GM21619 (cell line): Measurements from ENCODE around the gene CAMTA1.

Experiments
- ATAC-seq: cut with Tn5 transposase; IDR thresholded peaks from one replicate; pipeline ENCODE4 v1.9.1; 2021; ENCODE audit not compliant: unreplicated experiment

CAMTA1 gene

GRCh38 chr1:7022058-7022457 lies 236.8 kb downstream of the CAMTA1 start:
- ATAC-seq, result no peak

- no peak for ATAC-seq
Observed at GRCh38 chr1:7025013-7025412, 239.8 kb downstream of the CAMTA1 start.

- no peak for ATAC-seq
Observed at GRCh38 chr1:7026169-7026568, 240.9 kb downstream of the CAMTA1 start.

- no peak for ATAC-seq
Observed at GRCh38 chr1:7032992-7033391, 247.7 kb downstream of the CAMTA1 start.

GRCh38 chr1:7036386-7036785 lies 251.1 kb downstream of the CAMTA1 start:
- ATAC-seq, result no peak

- no peak for ATAC-seq
Observed at GRCh38 chr1:7039590-7040220, 254.5 kb downstream of the CAMTA1 start.

GRCh38 chr1:7040969-7041695 lies 255.9 kb downstream of the CAMTA1 start:
- ATAC-seq, result no peak

- no peak for ATAC-seq
Observed at GRCh38 chr1:7042322-7043190, 257.3 kb downstream of the CAMTA1 start.

GRCh38 chr1:7043191-7043549 lies 257.9 kb downstream of the CAMTA1 start:
- no peak for ATAC-seq

GRCh38 chr1:7043719-7044535 lies 258.7 kb downstream of the CAMTA1 start:
- ATAC-seq, result no peak

GRCh38 chr1:7045897-7046296 lies 260.6 kb downstream of the CAMTA1 start:
- ATAC-seq, result no peak

GRCh38 chr1:7046314-7046713 lies 261.1 kb downstream of the CAMTA1 start:
- ATAC-seq, result no peak

GRCh38 chr1:7046891-7047290 lies 261.6 kb downstream of the CAMTA1 start:
- ATAC-seq, result no peak

- ATAC-seq, result no peak
Observed at GRCh38 chr1:7047866-7048265, 262.6 kb downstream of the CAMTA1 start.

GRCh38 chr1:7048395-7048794 lies 263.1 kb downstream of the CAMTA1 start:
- ATAC-seq, result no peak

GRCh38 chr1:7049913-7050625 lies 264.8 kb downstream of the CAMTA1 start:
- no peak for ATAC-seq

- ATAC-seq, result no peak
Observed at GRCh38 chr1:7050751-7051665, 265.8 kb downstream of the CAMTA1 start.

GRCh38 chr1:7052701-7053100 lies 267.4 kb downstream of the CAMTA1 start:
- ATAC-seq, result no peak

- no peak for ATAC-seq
Observed at GRCh38 chr1:7060745-7061144, 275.5 kb downstream of the CAMTA1 start.
